GM21515 (cell line): ENCODE measurements around the gene SECISBP2L.
A peak's percentile ranks its signal among the peaks of the same experiment; 100 is the strongest.

Experiments
- ATAC-seq: cut with Tn5 transposase; IDR thresholded peaks from one replicate; pipeline ENCODE4 v1.9.1; 2021; ENCODE audit not compliant: unreplicated experiment

Gene SECISBP2L

DNA sequence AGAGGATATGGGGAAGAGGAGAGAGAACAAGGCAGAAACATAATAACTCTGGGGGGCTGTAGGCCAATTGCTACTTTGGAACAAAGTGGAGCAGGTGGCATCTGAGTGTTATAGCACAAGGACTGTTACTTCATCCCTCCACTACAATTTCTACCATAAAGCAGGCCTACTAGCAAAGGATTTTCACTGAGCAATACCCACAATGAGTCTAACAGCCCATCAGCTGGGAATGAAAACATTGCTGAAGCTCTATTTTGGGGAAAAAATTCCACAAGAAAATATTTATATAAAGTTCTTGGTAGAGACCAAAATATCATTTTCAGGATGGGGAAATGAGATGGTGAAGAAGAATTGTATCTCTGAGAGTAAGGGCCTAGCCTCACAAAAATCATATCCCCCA lies 78.9 kb downstream of the SECISBP2L start:
- no peak for ATAC-seq

DNA sequence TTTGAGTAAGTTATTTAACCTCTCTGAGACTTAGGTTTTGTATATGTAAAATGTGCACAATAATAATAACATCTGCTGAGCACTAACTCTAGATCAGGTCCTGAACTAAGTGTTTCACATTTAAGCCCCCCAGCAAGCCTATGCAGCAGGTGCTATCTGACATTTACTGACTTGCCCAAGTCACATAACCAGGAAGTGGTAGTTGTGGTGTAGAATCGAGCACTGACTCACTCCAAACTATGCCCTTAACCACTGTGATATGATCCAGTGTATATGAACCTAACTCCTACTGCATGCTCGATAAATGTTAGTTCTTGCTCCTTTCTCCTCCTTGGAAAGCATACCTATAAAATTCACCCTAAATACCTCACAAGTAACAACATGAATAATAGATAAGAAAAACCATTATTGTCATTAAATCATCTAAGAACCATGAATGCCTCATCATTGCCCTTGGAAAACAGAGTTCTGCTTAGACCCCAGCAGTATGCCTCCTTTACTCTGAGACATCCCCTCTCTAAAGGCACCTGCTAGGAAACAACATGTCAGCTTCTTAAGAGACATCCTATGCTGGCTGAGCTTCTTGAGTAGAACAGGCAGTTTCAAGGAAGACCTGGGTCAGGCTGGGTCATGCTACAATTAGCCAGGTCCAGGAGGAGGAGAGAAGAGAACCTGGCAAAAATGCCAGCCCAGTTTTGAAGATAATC lies 79.5 kb downstream of the SECISBP2L start:
- peak; percentile 74 for ATAC-seq

DNA sequence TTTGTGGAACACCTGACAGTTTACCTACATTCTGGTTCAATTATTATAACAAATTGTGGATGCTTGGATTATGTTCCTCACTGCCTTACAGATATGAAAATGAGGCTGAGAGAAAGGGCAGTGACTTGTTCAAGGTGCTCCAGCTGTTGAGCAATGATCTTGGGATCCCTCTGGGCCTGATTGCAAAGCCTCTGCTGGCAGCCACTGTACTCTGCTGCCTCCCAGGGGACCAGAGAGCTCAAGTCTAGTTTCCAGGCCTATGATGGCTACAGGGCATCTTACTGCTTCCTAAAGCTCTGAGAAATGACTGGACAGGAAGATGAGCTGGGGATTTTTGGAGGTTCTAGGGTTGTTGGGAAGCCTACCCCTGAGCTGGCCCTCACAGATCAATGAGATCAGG lies 80.3 kb downstream of the SECISBP2L start:
- no peak for ATAC-seq

DNA sequence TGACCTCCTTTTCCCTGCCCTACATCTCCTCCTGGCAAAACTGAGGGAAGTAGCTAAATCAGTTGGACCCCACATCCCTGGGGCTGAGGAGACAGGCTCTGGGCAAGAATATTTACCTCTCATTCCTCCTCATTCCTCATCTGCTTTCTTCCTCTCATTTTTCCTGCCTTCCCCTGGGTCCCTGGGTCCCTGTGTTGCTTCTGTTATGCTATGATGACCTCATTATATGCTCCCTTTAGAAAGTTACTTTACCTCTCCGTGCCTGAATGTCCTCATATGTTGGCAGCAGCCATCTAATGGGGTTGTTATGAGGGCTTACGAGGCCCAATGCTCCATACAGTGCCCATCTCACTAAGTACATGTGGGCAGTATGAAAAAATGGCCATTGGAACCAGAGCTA lies 81.3 kb downstream of the SECISBP2L start:
- ATAC-seq: no peak

DNA sequence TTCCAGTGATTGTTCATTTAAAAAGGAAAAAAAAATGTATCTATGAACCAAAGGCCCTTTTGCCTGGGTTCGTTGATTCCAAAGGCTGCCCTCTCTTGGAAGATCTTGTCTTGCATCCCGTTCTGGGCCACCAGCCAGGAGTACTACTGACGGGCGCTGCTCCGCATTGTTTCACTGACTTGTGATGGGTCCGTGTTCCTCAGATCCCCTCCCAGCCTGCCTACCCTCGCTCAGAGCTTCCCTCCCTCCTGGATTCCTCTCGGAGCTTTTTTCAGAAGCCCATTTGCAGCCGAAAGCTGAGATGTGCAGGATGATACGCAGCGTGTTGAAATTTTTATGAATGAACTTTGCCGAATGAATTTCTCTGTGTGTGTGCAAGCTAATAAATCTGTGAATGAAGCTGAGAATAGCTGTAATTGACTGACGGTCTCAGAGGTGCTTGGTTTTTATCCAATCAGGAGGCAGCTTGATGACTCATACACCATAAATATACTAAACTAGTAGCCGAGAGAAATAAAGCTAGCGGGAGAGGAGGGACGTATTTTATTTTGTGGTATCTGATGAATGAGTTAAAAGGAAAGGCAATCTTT lies 82.6 kb downstream of the SECISBP2L start, which contains the start of gene SHC4:
Gene SHC4 (minus strand): TSS at position 396 of the 590 bp plus-strand sequence. CDS start 904 bp downstream, outside the sequence.
- ATAC-seq: no peak

DNA sequence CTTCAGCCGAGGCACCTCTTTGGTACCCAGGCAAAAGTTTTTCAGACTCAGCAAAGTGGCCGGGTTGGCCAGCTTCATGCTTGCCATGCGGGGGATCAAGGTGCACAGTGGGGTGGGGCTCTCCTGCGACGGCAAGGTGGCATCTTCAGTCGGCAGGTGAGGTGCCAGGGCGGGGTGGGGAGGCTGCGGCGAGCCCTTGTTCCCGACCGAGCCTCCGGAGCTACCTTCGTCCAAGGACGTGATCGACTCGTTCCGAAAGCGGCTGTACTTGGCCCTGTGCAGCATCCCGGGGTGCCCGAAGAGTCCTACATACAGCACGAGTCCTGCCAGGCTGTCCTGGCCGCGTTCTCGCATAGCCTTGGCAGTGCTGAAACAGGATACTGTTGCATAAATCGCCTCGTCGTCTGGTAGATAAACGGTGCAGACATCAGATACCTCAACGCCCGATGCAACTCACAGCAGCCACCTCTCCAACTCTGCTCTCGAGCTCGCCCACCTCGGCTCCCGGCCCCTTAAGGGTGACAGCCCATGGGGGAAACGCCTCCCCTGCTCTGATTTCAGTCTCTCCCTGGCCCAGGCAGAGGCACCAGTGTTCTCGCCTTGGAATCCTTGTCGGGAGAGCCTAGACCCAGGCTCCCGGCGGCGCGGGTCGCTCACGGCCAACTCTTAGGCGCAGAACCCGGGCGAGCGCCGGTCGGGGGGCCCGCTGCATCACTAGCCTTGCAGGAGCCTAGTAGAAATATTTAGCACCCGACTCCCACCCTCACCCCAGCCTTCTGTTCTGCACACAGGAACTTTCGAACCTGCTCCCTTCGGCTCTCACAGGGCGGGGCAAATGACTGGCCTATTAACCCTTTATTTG lies 83.4 kb downstream of the SECISBP2L start:
- ATAC-seq: no peak

DNA sequence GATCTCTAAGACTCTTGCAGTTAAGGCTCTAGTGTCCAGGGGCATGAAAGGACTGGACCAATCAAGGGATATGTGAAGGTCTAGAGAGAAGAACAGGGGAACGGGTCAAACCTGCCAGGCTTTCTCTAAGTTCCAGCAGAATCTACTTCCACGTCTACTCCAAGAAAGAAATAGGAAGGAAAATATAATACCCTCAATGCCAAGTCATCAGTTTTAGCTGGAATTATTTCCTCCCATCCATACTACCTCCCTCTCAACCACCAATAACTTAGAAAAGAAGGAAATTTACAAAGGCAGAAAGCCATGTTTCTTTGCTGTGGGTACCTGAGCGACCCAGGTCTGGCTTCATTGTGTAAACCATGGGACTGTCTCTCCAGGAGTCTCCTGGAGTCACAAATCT lies 90.3 kb downstream of the SECISBP2L start:
- no peak for ATAC-seq

DNA sequence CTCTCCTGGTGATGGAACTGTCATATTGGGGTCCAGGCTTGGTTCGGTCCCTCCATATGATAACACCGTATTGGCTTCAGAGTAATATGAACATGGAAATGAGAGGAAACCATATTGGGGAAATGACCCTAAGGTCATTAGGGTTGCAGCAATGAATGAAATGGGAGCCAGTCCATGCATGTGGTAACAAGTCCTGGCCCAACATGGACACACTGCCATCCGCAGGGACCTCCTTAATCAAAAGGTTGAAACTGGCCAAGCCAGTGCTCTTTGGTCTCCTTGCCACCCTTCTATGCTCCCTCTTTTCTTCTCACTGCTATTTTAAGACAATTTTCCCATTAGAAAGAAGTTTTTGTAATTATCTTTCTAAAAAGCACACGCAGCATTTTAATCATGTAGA lies 90.9 kb downstream of the SECISBP2L start:
- no peak for ATAC-seq

DNA sequence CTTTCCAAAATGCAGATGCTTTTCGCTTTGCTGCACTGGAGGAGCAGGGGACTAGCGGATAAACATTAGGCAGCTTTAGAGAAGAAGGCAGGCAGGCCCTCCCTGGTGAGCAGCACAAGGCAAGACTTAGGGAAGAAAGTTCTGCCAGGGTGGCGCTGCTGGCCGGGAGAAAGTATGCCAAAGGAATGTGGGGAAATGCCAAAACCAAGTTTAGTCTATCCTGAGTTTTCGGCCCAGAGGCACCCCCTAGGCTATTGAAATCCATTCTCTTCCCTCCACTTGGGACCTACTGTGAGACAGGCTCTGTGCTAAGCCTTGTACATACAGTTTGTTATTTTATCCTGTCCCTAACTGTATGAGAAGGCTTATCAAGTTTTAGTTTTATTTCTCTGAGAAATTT lies 91.7 kb downstream of the SECISBP2L start:
- no peak for ATAC-seq

DNA sequence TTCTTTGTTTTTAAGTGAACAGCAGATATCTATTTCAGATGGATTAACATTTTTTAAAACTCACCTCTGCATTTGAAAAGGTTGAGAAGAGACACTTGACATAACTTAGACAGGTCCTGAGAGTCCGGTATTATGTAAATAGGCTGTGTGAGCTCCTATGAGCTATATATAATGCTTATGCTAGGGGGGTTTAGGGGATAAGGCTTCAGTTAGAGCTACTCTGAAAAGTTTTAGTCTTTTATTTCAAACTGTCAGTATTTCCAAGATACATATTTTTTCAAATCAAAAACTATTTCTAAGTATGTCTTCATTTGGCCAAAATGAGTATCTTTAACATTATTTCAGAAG lies 99.4 kb downstream of the SECISBP2L start:
- ATAC-seq: no peak

DNA sequence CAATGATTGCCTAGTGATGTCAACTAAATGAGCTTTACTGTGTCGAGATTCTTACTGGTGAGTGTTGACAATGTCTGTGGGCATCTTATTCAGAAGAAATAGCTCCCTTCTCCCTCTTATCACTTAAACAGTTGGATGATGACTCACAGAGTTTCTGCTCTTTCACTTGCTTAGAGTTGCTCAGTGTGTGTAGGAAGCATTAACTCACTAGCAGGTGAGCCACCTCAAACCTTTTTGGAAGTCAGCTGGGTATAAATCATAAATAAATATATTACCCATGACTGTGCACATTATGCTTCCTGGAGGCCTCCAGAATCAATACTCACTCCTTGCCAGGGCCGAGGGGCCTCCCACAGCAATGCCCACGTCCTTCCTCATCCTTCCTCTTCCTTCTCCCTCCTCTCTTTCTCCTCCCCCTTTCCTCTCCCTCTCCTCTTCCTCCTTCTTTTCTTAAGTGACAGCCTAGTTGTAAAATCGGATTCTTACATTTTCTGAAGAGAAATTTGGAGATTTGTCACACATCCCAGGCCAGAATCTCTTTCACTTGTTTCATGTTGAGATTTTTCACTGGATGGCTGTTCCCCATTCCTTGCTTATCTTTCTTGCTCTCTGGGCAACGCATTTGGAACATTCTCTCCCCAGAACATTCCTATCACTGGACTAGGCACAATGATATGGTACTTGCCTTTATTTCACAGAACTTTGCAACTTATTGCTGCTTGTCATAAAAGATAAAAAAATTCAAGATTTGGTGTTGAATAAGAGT lies 100.0 kb downstream of the SECISBP2L start:
- ATAC-seq: no peak

DNA sequence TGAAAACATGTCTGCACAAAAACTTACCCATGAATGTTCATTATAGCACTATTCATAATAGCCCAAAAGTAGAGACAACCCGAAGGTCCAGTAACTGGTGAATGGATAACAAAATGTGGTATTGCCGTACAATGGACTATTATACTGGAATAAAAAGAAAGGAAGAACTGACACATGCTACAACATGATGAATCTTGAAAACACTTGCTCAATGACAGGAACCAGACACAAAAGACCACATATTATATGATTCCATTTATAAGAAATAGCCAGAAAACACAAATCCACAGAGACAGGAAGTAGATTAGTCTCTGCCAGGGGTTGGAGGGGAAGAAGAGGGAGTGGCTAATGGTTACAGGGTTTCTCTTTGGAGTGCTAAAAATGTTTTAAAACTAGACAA lies 100.9 kb downstream of the SECISBP2L start:
- ATAC-seq: no peak

DNA sequence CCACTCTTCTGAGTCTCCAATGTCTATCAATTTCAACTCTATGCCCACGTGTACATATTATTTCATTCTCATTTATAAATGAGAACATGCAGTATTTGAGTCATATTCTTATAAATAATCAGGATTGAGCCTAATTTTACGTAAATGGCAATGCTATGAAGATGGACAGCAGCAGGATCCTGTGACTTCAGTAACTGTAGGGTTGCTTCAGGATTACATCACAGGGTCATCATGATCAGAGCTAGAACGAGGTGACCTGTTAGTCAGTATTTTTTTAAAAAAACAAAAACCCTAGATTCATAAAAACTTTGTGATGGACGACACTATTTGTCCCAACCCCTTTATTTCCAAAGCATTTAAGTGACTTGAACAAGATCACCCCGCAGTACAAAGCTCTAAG lies 104.3 kb downstream of the SECISBP2L start:
- ATAC-seq: no peak

DNA sequence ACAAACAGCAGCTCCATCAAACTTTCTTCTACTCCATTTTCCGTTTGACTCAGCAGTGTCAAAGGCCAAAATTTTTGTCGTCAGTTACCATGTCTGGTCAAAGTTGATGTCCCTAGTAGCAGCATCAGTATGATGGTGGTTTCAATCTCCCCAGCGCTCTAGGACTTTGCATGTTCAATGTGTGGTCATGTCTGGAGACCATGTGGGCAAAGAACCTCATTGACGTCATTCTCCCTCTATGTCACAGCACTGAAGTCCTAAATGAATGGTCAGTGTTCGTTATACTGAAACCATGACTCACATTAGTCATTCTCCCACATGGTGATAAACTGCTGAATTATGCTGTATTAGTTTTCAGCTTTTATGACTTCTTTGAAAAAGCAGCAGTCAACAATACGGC lies 105.7 kb downstream of the SECISBP2L start:
- ATAC-seq: peak; percentile 78

DNA sequence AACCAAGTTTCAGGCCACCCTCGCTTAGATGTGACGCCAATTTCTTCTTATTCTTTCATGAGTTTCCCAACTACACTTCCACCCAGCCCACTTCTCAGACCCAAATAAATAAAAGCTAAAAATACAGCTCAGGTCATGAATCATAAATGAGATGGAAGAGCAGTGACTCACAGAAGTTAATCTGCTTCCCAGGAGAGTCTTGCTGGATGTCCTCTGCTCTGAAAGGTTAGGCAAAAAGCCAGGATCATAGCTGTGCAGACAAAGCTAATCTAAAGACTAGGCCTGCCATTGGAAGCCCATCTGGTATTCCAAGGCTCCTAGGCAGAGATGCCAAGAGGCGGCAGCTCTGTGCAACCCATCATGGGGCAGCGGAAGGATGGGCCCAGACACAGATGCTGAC lies 106.6 kb downstream of the SECISBP2L start:
- ATAC-seq: no peak
